CD4-positive, alpha-beta memory T cell (primary cell): Measurements from ENCODE around the gene SLC9A9. TPM values are rescaled to one million over a fixed set of nuclear protein-coding genes. Genes with fewer than 3 reads are reported as not detected.

Experiments used
- CTCF ChIA-PET: fragments of 350-600 bp; sonication (Branson Sonifier 250); formaldehyde crosslinking; loops from one replicate; lab custom pipeline; 2021; ENCODE audit warnings: inconsistent platforms; ENCODE audit not compliant: partially characterized antibody; lab: Charles Lee
- POLR2A ChIA-PET: fragments of 350-600 bp; sonication (Branson Sonifier 250); formaldehyde crosslinking; loops from one replicate; lab custom pipeline; 2021; ENCODE audit not compliant: partially characterized antibody; lab: Charles Lee
- DNase-seq, 5 donors: peaks; one replicate each; pipeline versions ENCODE4 v3.0.0 to v3.0.0-alpha.2; 2020 to 2022; ENCODE audit warnings: mixed read lengths in 1 of 5
- H3K27ac ChIP-seq: one replicate; pipeline ENCODE4 v1.7.0; 2013; ENCODE audit warnings: low read depth, low read length
- H3K27me3 ChIP-seq: 2 replicates; pipeline ENCODE4 v1.7.0; 2013; ENCODE audit warnings: mild to moderate bottlenecking, low read length, moderate library complexity; ENCODE audit not compliant: insufficient read depth
- H3K36me3 ChIP-seq: 2 replicates; pipeline ENCODE4 v1.7.0; 2013; ENCODE audit warnings: mild to moderate bottlenecking, low read length, moderate library complexity; ENCODE audit not compliant: insufficient read depth
- H3K4me1 ChIP-seq: 2 replicates; pipeline ENCODE4 v1.7.0; 2013; ENCODE audit warnings: mild to moderate bottlenecking, low read length, moderate library complexity; ENCODE audit not compliant: insufficient read depth
- H3K4me3 ChIP-seq, 2 donors: one replicate each; pipeline ENCODE4 v1.7.0; 2013; ENCODE audit warnings: low read length in 2 of 2, mild to moderate bottlenecking in 1 of 2
- H3K9me3 ChIP-seq, 2 donors: one replicate each; pipeline ENCODE4 v1.7.0; 2013; ENCODE audit warnings: low read length in 2 of 2, control low read depth in 1 of 2; ENCODE audit not compliant: control insufficient read depth in 1 of 2
- H3K27ac Mint-ChIP-seq, 7 donors: one replicate each; pipeline ENCODE4 v1.8.0; 2020 to 2021; ENCODE audit warnings: mixed read lengths in 7 of 7, mild to moderate bottlenecking in 6 of 7, inconsistent platforms in 3 of 7, moderate library complexity in 3 of 7
- H3K27me3 Mint-ChIP-seq, 2 donors: one replicate each; pipeline ENCODE4 v1.8.0; 2020 to 2021; ENCODE audit warnings: mixed read lengths in 2 of 2
- H3K36me3 Mint-ChIP-seq, 2 donors: one replicate each; pipeline ENCODE4 v1.8.0; 2020 to 2021; ENCODE audit warnings: mixed read lengths in 2 of 2, inconsistent platforms in 1 of 2, mild to moderate bottlenecking in 1 of 2
- H3K4me1 Mint-ChIP-seq, 4 donors: one replicate each; pipeline ENCODE4 v1.8.0; 2020 to 2021; ENCODE audit warnings: mixed read lengths in 4 of 4, mild to moderate bottlenecking in 1 of 4
- H3K4me3 Mint-ChIP-seq, 8 donors: one replicate each; pipeline ENCODE4 v1.8.0; 2020 to 2021; ENCODE audit warnings: mixed read lengths in 8 of 8, mild to moderate bottlenecking in 7 of 8, moderate library complexity in 6 of 8, inconsistent platforms in 3 of 8
- H3K9me3 Mint-ChIP-seq, 8 donors: one replicate each; pipeline ENCODE4 v1.8.0; 2020 to 2021; ENCODE audit warnings: mixed read lengths in 8 of 8, mild to moderate bottlenecking in 5 of 8, inconsistent platforms in 3 of 8, moderate library complexity in 1 of 8
- intact Hi-C: fragments of 100-400 bp; cut with micrococcal nuclease; formaldehyde crosslinking; loops from one replicate; pipeline ENCODE4 v1.15.1; 2023
- polyA plus RNA-seq, 2 donors: library from polyadenylated mRNA; unstranded; fragments of 300-500 nt; fragmentation: Illumina TruSeq; gene quantifications; one replicate each; pipeline ENCODE4 v1.2.3, GENCODE V29; 2021
- total RNA-seq, 2 experiments: library from RNA; stranded (reverse); gene quantifications; one replicate each; pipeline ENCODE4 v1.2.3, GENCODE V29; 2021

Gene SLC9A9
- total and polyA plus RNA-seq, 4 experiments from 2014 or later = 30.8 to 35.5 (median 34.4) TPM

GRCh38 chr3:143255739-143256138 lies 592.5 kb downstream of the SLC9A9 start:
- Histone ChIP-seq H3K9me3 (no peaks in the 10 kb centered on the region), H3K4me1 (no peaks in the 10 kb centered on the region), H3K4me3 (no peak overlapping the region), H3K27me3 (no peaks in the 10 kb centered on the region), H3K36me3 (no peaks in the 10 kb centered on the region), H3K27ac (no peak overlapping the region)
- ChIA-PET POLR2A (no interaction called here), CTCF (no interaction called here)
- Mint-ChIP-seq H3K4me3 (no peak overlapping the region), H3K36me3 (no peaks in the 10 kb centered on the region), H3K27ac (no peak overlapping the region), H3K27me3 (no peaks in the 10 kb centered on the region), H3K4me1 (no peaks in the 10 kb centered on the region), H3K9me3 (peaks cover 0 to 1% (median 0%) of the 10 kb centered on the region in 8 donors)
- DNase-seq = no peak
- intact Hi-C loops = no loop called here

DNA sequence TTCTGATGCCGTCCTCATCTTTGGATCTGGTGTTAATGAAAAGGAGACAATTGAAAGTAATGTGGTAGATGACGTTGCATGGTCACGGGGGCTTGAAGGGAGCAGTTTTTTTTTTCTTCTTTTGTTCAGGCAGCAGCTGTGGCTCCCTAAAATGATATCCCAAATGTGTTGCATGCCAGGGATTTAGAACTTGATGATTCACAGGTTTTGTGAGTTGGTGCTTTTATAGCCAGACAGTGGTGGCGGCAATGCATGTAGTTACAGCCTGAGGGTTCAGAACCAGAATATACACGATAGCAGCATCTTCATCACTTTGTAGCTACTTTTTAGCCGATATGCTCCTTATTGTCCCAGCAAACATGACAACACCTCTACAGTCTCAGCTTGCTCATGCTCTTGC lies 595.3 kb downstream of the SLC9A9 start:
- Histone ChIP-seq H3K4me3 (no peak overlapping the region), H3K27ac (no peak overlapping the region), H3K4me1 (no peaks in the 10 kb centered on the region), H3K27me3 (no peaks in the 10 kb centered on the region), H3K36me3 (no peaks in the 10 kb centered on the region), H3K9me3 (no peaks in the 10 kb centered on the region)
- no peaks in the 10 kb centered on the region for H3K27me3 Mint-ChIP-seq
- no peaks in the 10 kb centered on the region for H3K36me3 Mint-ChIP-seq
- H3K27ac Mint-ChIP-seq = no peak overlapping the region
- H3K9me3 Mint-ChIP-seq = peaks cover 0 to 5% (median under 1%) of the 10 kb centered on the region in 8 donors
- no peak for DNase-seq
- no peaks in the 10 kb centered on the region for H3K4me1 Mint-ChIP-seq
- ChIA-PET CTCF (no interaction called here), POLR2A (no interaction called here)
- no peak overlapping the region for H3K4me3 Mint-ChIP-seq
- intact Hi-C loops = no loop called here

GRCh38 chr3:143249014-143249413 lies 599.3 kb downstream of the SLC9A9 start:
- H3K36me3 Mint-ChIP-seq = no peaks in the 10 kb centered on the region
- Histone ChIP-seq H3K9me3 (no peaks in the 10 kb centered on the region), H3K4me3 (no peak overlapping the region), H3K36me3 (no peaks in the 10 kb centered on the region), H3K27me3 (no peaks in the 10 kb centered on the region), H3K27ac (no peak overlapping the region), H3K4me1 (no peaks in the 10 kb centered on the region)
- no peaks in the 10 kb centered on the region for H3K4me1 Mint-ChIP-seq
- H3K4me3 Mint-ChIP-seq = no peak overlapping the region
- no peak for DNase-seq
- CTCF ChIA-PET = no interaction called here
- POLR2A ChIA-PET = no interaction called here
- peaks cover 0 to 5% (median under 1%) of the 10 kb centered on the region in 8 donors for H3K9me3 Mint-ChIP-seq
- no peak overlapping the region for H3K27ac Mint-ChIP-seq
- no peaks in the 10 kb centered on the region for H3K27me3 Mint-ChIP-seq
- intact Hi-C loops = no loop called here

DNA sequence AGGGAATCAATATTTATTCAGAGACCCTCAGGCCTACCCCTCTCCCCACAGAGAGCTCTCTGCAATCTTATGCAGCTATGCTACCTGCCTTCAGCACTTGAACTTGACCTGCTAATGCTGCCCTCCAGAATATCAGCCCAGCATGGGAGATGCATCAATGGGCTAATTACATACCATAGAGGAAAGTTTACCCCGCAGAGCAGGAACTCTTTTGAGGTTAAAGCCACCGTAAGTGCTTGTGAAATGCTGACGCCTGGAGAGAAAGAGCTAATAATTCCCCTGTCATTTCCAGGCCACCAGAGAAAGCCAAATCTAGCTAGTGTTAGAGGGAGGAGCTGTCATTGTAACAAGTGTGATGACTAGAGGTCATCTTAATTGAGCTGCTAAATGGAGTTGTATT lies 601.2 kb downstream of the SLC9A9 start:
- CTCF ChIA-PET = no interaction called here
- Histone ChIP-seq H3K36me3 (no peaks in the 10 kb centered on the region), H3K9me3 (no peaks in the 10 kb centered on the region), H3K4me3 (no peak overlapping the region), H3K27ac (no peak overlapping the region), H3K4me1 (no peaks in the 10 kb centered on the region), H3K27me3 (no peaks in the 10 kb centered on the region)
- Mint-ChIP-seq H3K4me1 (no peaks in the 10 kb centered on the region), H3K9me3 (peaks cover 0 to 5% (median under 1%) of the 10 kb centered on the region in 8 donors), H3K4me3 (no peak overlapping the region), H3K27ac (no peak overlapping the region), H3K36me3 (no peaks in the 10 kb centered on the region), H3K27me3 (no peaks in the 10 kb centered on the region)
- intact Hi-C loops = no loop called here
- POLR2A ChIA-PET = no interaction called here
- no peak for DNase-seq

- intact Hi-C loops = no loop called here
- ChIA-PET CTCF (no interaction called here), POLR2A (no interaction called here)
- no peaks in the 10 kb centered on the region for H3K36me3 ChIP-seq
- H3K4me1 ChIP-seq = no peaks in the 10 kb centered on the region
- no peak for DNase-seq
- no peak overlapping the region for H3K27ac Mint-ChIP-seq
- no peaks in the 10 kb centered on the region for H3K4me1 Mint-ChIP-seq
- no peaks in the 10 kb centered on the region for H3K9me3 ChIP-seq
- no peaks in the 10 kb centered on the region for H3K36me3 Mint-ChIP-seq
- H3K4me3 ChIP-seq = no peak overlapping the region
- H3K27me3 Mint-ChIP-seq = no peaks in the 10 kb centered on the region
- H3K4me3 Mint-ChIP-seq = no peak overlapping the region
- H3K27ac ChIP-seq = no peak overlapping the region
- no peaks in the 10 kb centered on the region for H3K27me3 ChIP-seq
- peaks cover 0 to 4% (median under 1%) of the 10 kb centered on the region in 8 donors for H3K9me3 Mint-ChIP-seq
Measured at GRCh38 chr3:143245692-143246091, 602.6 kb downstream of the SLC9A9 start.

- Mint-ChIP-seq H3K4me3 (no peak overlapping the region), H3K9me3 (peaks cover 0 to 2% (median 0%) of the 10 kb centered on the region in 8 donors), H3K4me1 (no peaks in the 10 kb centered on the region), H3K27me3 (no peaks in the 10 kb centered on the region), H3K36me3 (no peaks in the 10 kb centered on the region), H3K27ac (no peak overlapping the region)
- Histone ChIP-seq H3K27me3 (no peaks in the 10 kb centered on the region), H3K9me3 (no peaks in the 10 kb centered on the region), H3K4me3 (no peak overlapping the region), H3K27ac (no peak overlapping the region), H3K4me1 (no peaks in the 10 kb centered on the region), H3K36me3 (no peaks in the 10 kb centered on the region)
- intact Hi-C loops = no loop called here
- no peak for DNase-seq
- ChIA-PET POLR2A (no interaction called here), CTCF (no interaction called here)
Measured at GRCh38 chr3:143244516-143245063, 603.7 kb downstream of the SLC9A9 start.

DNA sequence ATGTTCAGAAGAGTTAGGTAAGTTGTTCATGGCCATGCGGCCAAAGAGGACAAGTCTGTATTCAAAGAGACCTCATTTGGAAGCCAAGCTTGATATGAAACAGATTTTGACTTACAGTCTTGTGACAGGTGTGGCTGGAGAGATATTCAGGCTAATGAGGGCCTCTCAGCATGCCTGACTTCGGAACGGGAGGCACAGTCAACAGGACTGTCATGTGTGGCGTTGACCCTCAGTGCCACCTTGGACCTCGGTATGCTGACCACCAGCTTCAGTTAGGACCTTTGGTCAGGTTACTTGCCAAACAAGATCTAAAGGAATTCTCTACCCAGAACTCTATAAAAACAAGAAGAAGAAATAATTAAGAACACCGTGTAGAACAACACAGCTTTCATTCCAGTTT lies 604.6 kb downstream of the SLC9A9 start:
- no peaks in the 10 kb centered on the region for H3K4me1 ChIP-seq
- H3K4me3 Mint-ChIP-seq = no peak overlapping the region
- no peaks in the 10 kb centered on the region for H3K9me3 ChIP-seq
- H3K27ac Mint-ChIP-seq = no peak overlapping the region
- H3K27ac ChIP-seq = no peak overlapping the region
- H3K27me3 ChIP-seq = no peaks in the 10 kb centered on the region
- intact Hi-C loops = no loop called here
- no peak overlapping the region for H3K4me3 ChIP-seq
- H3K4me1 Mint-ChIP-seq = no peaks in the 10 kb centered on the region
- no peaks in the 10 kb centered on the region for H3K9me3 Mint-ChIP-seq
- no peaks in the 10 kb centered on the region for H3K36me3 Mint-ChIP-seq
- H3K27me3 Mint-ChIP-seq = no peaks in the 10 kb centered on the region
- no peaks in the 10 kb centered on the region for H3K36me3 ChIP-seq
- ChIA-PET CTCF (no interaction called here), POLR2A (no interaction called here)
- DNase-seq = no peak

DNA sequence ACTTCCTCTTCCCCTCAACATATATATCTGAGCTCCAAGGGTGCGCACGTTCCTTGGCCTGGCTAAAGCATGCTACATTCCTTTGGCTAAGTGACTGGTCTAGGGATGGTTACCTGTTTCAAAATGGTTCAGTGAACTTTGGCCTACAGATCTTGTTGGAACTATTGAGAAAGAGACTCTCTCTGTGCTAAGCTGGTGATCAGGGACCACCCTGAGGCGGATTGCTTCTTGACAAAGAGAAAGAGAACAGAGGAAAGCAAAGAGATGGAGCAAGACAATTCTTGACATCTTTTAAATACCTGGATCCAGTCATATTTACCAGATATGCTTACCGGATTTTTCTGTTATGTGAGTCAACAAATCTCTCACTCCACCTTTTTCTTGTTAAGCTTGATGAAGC lies 605.6 kb downstream of the SLC9A9 start:
- no peak overlapping the region for H3K4me3 ChIP-seq
- H3K36me3 Mint-ChIP-seq = no peaks in the 10 kb centered on the region
- no peaks in the 10 kb centered on the region for H3K9me3 ChIP-seq
- no peaks in the 10 kb centered on the region for H3K36me3 ChIP-seq
- ChIA-PET POLR2A (no interaction called here), CTCF (no interaction called here)
- DNase-seq = no peak
- H3K27ac ChIP-seq = no peak overlapping the region
- intact Hi-C loops = no loop called here
- H3K27me3 ChIP-seq = no peaks in the 10 kb centered on the region
- peaks cover 0 to 3% (median 0%) of the 10 kb centered on the region in 8 donors for H3K9me3 Mint-ChIP-seq
- no peaks in the 10 kb centered on the region for H3K4me1 Mint-ChIP-seq
- H3K4me1 ChIP-seq = no peaks in the 10 kb centered on the region
- H3K4me3 Mint-ChIP-seq = no peak overlapping the region
- H3K27me3 Mint-ChIP-seq = no peaks in the 10 kb centered on the region
- H3K27ac Mint-ChIP-seq = no peak overlapping the region
